Neural crest cell (in vitro differentiated cells): ENCODE results near the gene RUNX2. TPM values are rescaled to one million over a fixed set of nuclear protein-coding genes. Genes with fewer than 3 reads are reported as not detected.
"Not testable (repeated sequence)": the region's sequence is repeated elsewhere in the genome, so short reads cannot be mapped to it uniquely, and the experiment has no call there.

ENCODE experiments used
- DNase-seq: peaks from one replicate; pipeline ENCODE4 v3.0.0; 2021; ENCODE audit warnings: low read depth, mixed read lengths, low spot score
- H3K27ac Mint-ChIP-seq: one replicate; pipeline ENCODE4 v1.8.0; 2021; ENCODE audit warnings: mild to moderate bottlenecking, mixed read lengths; ENCODE audit not compliant: unreplicated experiment
- H3K27me3 Mint-ChIP-seq: 2 replicates; pipeline ENCODE4 v1.8.0; 2021; ENCODE audit warnings: low read depth, mild to moderate bottlenecking, mixed read lengths
- H3K36me3 Mint-ChIP-seq: 2 replicates; pipeline ENCODE4 v1.8.0; 2021; ENCODE audit warnings: low read depth, mild to moderate bottlenecking, mixed read lengths
- H3K4me1 Mint-ChIP-seq: 2 replicates; pipeline ENCODE4 v1.8.0; 2021; ENCODE audit warnings: mixed read lengths
- H3K4me3 Mint-ChIP-seq: one replicate; pipeline ENCODE4 v1.8.0; 2021; ENCODE audit warnings: mild to moderate bottlenecking, mixed read lengths
- H3K9me3 Mint-ChIP-seq: 2 replicates; pipeline ENCODE4 v1.8.0; 2021; ENCODE audit warnings: mixed read lengths
- CTCF ChIP-seq: fragments of 200-600 bp; sonication (generic); conservative IDR thresholded peaks from 2 replicates; pipeline ENCODE4 v1.5.0; 2021; ENCODE audit warnings: antibody characterized with exemption, mild to moderate bottlenecking
- long read RNA-seq: library from polyadenylated mRNA; unstranded; transcript quantifications from one replicate; pipeline ENCODE4 v2.0.0, GENCODE V29; 2020
- total RNA-seq: library from RNA; stranded (reverse); gene quantifications from 2 replicates; pipeline ENCODE4 v1.2.1, GENCODE V29; 2021

The RUNX2 gene
- 0.14 and 0.16 TPM in 2 replicates for total RNA-seq
- long read RNA-seq, partial matches to known transcripts = 0 of 1 reads
- long read RNA-seq, other reads (novel, unspliced or antisense) = 1 of 1 reads

- DNase-seq = no peak
- H3K27me3 Mint-ChIP-seq = no peaks in the 10 kb centered on the region
- no peak for TF ChIP-seq CTCF
- no peak within 1 kb of the TSS for H3K27ac Mint-ChIP-seq
- H3K9me3 Mint-ChIP-seq = no peaks in the 10 kb centered on the region
- H3K4me1 Mint-ChIP-seq = no peaks in the 10 kb centered on the region
- no peak within 1 kb of the TSS for H3K4me3 Mint-ChIP-seq
- no peaks in the 10 kb centered on the region for H3K36me3 Mint-ChIP-seq
Observed at GRCh38 chr6:45327956-45328522, at the start of gene RUNX2. Gene RUNX2, plus strand, starts transcription at chr6:45328330. Its CDS starts 397 bp downstream, at chr6:45328727.

- no peak for DNase-seq
- Mint-ChIP-seq H3K4me1 (no peaks in the 10 kb centered on the region), H3K27ac (no peak overlapping the region), H3K27me3 (no peaks in the 10 kb centered on the region), H3K36me3 (peaks cover 22% of the 10 kb centered on the region), H3K4me3 (no peak overlapping the region), H3K9me3 (peaks cover 6% of the 10 kb centered on the region)
- no peak for TF ChIP-seq CTCF
Observed at GRCh38 chr6:45278367-45278766, 49.8 kb upstream of the RUNX2 start.

DNA sequence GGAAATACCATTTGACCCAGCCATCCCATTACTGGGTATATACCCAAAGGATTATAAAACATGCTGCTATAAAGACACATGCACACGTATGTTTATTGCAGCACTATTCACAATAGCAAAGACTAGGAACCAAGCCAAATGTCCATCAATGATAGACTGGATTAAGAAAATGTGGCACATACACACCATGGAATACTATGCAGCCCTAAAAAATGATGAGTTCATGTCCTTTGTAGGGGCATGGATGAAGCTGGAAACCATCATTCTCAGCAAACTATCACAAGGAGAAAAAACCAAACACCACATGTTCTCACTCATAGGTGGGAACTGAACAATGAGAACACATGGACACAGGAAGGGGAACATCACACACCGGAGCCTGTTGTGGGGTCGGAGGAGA, 41.4 kb upstream of the RUNX2 start:
- H3K4me1 Mint-ChIP-seq, H3K4me3 Mint-ChIP-seq, H3K27me3 Mint-ChIP-seq, DNase-seq, H3K27ac Mint-ChIP-seq: not testable (repeated sequence)
- H3K36me3 Mint-ChIP-seq = peaks cover 29% of the 10 kb centered on the region
- peaks cover 11% of the 10 kb centered on the region for H3K9me3 Mint-ChIP-seq

DNA sequence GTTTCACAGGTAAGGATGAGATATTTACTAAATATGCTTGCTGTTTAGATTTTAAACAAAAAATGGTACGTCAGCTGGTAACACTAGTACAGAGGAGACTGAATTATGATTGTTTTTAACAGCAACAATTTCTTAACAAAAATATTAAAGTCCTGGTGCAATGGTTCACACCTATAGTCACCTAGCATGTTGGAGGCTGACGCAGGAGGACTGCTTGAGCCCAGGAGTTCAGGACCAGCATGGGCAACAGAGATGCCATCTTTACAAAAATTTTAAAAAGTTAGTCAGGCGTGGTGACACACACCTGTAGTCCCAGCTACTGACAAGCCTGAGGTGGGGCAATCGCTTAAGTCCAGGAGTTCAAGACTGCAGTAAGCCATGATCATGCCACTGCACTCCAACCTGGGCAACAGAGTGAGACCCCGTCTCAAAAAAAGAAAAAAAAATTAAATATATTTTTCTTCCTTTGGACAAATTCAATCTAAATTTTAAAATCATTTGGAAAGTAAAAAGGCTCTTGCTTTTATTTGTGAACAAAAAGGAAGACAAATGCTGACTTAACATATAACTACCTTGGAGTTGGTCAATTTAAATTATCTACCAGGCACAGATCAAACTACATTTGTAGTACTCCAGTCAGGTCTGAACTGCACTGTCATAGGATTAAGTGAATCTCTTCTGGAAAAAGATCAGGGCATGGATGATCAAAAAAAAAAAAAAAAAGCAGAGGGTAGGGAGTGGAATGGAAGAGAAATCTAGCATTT, 38.2 kb upstream of the RUNX2 start:
- TF ChIP-seq CTCF = no peak
- Mint-ChIP-seq H3K27me3 (no peaks in the 10 kb centered on the region), H3K4me3 (no peak overlapping the region), H3K36me3 (peaks cover 12% of the 10 kb centered on the region), H3K4me1 (no peaks in the 10 kb centered on the region), H3K27ac (no peak overlapping the region), H3K9me3 (peaks cover 7% of the 10 kb centered on the region)
- DNase-seq = no peak

- Mint-ChIP-seq H3K9me3 (peaks cover 11% of the 10 kb centered on the region), H3K27ac (no peak overlapping the region), H3K4me1 (no peaks in the 10 kb centered on the region), H3K4me3 (no peak overlapping the region), H3K27me3 (no peaks in the 10 kb centered on the region), H3K36me3 (peaks cover 7% of the 10 kb centered on the region)
- DNase-seq = no peak
- TF ChIP-seq CTCF = no peak
Observed at GRCh38 chr6:45293306-45293705, 34.8 kb upstream of the RUNX2 start.

- H3K4me3 Mint-ChIP-seq, H3K27ac Mint-ChIP-seq, H3K27me3 Mint-ChIP-seq, DNase-seq, H3K36me3 Mint-ChIP-seq, H3K4me1 Mint-ChIP-seq: not testable (repeated sequence)
- peaks cover 11% of the 10 kb centered on the region for H3K9me3 Mint-ChIP-seq
Observed at GRCh38 chr6:45294065-45294701, 33.9 kb upstream of the RUNX2 start.
